DND-41 (cell line): Measurements from ENCODE around the gene SLC5A12.

Source experiments
- ATAC-seq: fragments of 200-7000 bp; cut with Tn5 transposase; 3 replicates; pipeline ENCODE4 v1.9.1; 2021; ENCODE audit warnings: low read depth; ENCODE audit not compliant: insufficient read depth
- DNase-seq: peaks from one replicate; pipeline ENCODE4 v3.0.0-alpha.2; 2020
- H2AFZ ChIP-seq: 2 replicates; pipeline ENCODE4 v1.6.0; 2012; ENCODE audit warnings: low read depth, low read length
- H3K27ac ChIP-seq: 2 replicates; pipeline ENCODE4 v1.5.1; 2012; ENCODE audit warnings: low read length, inconsistent platforms
- H3K27me3 ChIP-seq: fragments of 200-600 bp; sonication (generic); 2 replicates; pipeline ENCODE4 v1.6.0; 2012; ENCODE audit warnings: low read length, mild to moderate bottlenecking, inconsistent platforms; ENCODE audit not compliant: insufficient read depth, poor library complexity
- H3K36me3 ChIP-seq: 2 replicates; pipeline ENCODE4 v1.5.1; 2012; ENCODE audit warnings: low read length, inconsistent platforms; ENCODE audit not compliant: insufficient read depth
- H3K4me1 ChIP-seq: 2 replicates; pipeline ENCODE4 v1.5.1; 2012; ENCODE audit warnings: mild to moderate bottlenecking, low read length; ENCODE audit not compliant: insufficient read depth
- H3K4me2 ChIP-seq: 2 replicates; pipeline ENCODE4 v1.6.0; 2012; ENCODE audit warnings: mild to moderate bottlenecking, moderate library complexity, low read length, inconsistent platforms; ENCODE audit not compliant: insufficient read depth
- H3K4me3 ChIP-seq, 2 experiments: fragments of 200-600 bp in 1 of 2; shearing (Covaris generic) in 1 of 2; 2 replicates each; pipeline ENCODE4 v1.5.1; 2012 to 2016; ENCODE audit warnings: inconsistent platforms in 2 of 2, low read length in 2 of 2, mild to moderate bottlenecking in 2 of 2, low read depth in 1 of 2, moderate library complexity in 1 of 2
- H3K79me2 ChIP-seq: 2 replicates; pipeline ENCODE4 v1.6.0; 2012; ENCODE audit warnings: low read length, inconsistent platforms; ENCODE audit not compliant: insufficient read depth
- H3K9ac ChIP-seq: 2 replicates; pipeline ENCODE4 v1.6.0; 2012; ENCODE audit warnings: low read depth, mild to moderate bottlenecking, inconsistent platforms, low read length, moderate library complexity
- H3K9me3 ChIP-seq: 2 replicates; pipeline ENCODE4 v1.5.1; 2012; ENCODE audit warnings: low read length, moderate library complexity, mild to moderate bottlenecking, inconsistent platforms; ENCODE audit not compliant: insufficient read depth, severe bottlenecking
- H4K20me1 ChIP-seq: 2 replicates; pipeline ENCODE4 v1.6.0; 2012; ENCODE audit warnings: low read length; ENCODE audit not compliant: insufficient read depth
- EZH2 ChIP-seq: IDR thresholded peaks from 3 replicates; pipeline ENCODE4 v1.6.1; 2012; ENCODE audit warnings: borderline replicate concordance, low read depth, mild to moderate bottlenecking, moderate library complexity, low read length, inconsistent platforms; ENCODE audit not compliant: severe bottlenecking
- TF ChIP-seq, protein P1 (sequence below): IDR thresholded peaks from 2 replicates; pipeline ENCODE4 v1.5.1; 2012; ENCODE audit warnings: borderline replicate concordance, low read length, moderate library complexity, mild to moderate bottlenecking; ENCODE audit not compliant: poor library complexity, severe bottlenecking; ENCODE audit errors: extremely low read depth

SLC5A12 gene

DNA sequence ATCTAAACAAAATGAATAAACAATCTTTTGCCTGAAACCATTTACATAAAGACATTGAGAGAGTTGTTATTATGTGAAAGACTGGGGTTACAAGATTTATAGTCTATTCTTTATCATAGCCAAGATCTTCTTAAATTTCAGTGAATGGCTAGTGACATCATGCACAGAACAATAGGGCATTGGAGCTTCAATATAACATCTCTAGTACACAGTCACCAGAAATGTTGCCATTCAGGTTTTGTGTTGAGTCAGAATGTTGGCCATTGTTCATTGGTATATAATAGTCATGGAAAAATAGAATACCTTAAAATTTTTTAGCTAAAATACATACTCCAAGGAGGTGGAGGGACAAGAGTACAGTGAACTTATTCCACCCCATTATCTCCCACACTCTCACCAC is 44.3 kb downstream of the SLC5A12 start:
- Histone ChIP-seq H3K4me3 (no peak overlapping the region), H3K4me2 (no peak overlapping the region), H3K79me2 (no peaks in the 10 kb centered on the region), H3K27me3 (no peaks in the 10 kb centered on the region), H3K9me3 (no peaks in the 10 kb centered on the region), H3K36me3 (no peaks in the 10 kb centered on the region), H4K20me1 (no peaks in the 10 kb centered on the region), H3K9ac (no peak overlapping the region), H3K4me1 (no peaks in the 10 kb centered on the region), H3K27ac (no peak overlapping the region), H2AFZ (no peak overlapping the region)
- ATAC-seq (no peak), DNase-seq (no peak)
- TF ChIP-seq, protein P1, sequence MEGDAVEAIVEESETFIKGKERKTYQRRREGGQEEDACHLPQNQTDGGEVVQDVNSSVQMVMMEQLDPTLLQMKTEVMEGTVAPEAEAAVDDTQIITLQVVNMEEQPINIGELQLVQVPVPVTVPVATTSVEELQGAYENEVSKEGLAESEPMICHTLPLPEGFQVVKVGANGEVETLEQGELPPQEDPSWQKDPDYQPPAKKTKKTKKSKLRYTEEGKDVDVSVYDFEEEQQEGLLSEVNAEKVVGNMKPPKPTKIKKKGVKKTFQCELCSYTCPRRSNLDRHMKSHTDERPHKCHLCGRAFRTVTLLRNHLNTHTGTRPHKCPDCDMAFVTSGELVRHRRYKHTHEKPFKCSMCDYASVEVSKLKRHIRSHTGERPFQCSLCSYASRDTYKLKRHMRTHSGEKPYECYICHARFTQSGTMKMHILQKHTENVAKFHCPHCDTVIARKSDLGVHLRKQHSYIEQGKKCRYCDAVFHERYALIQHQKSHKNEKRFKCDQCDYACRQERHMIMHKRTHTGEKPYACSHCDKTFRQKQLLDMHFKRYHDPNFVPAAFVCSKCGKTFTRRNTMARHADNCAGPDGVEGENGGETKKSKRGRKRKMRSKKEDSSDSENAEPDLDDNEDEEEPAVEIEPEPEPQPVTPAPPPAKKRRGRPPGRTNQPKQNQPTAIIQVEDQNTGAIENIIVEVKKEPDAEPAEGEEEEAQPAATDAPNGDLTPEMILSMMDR, result no peak
- TF ChIP-seq EZH2, result no peak

DNA sequence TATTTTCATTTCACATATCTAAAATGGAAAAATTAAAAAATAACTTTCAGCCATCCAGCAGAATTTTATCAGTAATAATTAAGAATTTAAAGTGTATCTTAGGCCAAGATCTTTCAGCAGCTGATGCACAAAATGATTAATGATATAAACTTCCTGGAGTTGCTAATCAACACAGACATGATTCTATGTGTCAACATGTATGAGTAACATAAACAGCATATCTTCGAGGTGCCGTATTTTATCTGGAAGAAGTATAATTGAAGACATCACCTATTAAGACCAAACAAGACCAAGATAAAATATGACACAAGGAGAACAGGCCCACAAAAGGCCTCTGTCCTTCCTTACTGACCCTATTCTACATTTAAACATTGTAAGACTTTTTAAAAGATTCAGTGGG is 45.2 kb downstream of the SLC5A12 start:
- Histone ChIP-seq H3K79me2 (no peaks in the 10 kb centered on the region), H3K36me3 (no peaks in the 10 kb centered on the region), H3K4me3 (no peak overlapping the region), H3K9me3 (no peaks in the 10 kb centered on the region), H3K27me3 (no peaks in the 10 kb centered on the region), H3K4me1 (no peaks in the 10 kb centered on the region), H3K9ac (no peak overlapping the region), H3K4me2 (no peak overlapping the region), H4K20me1 (no peaks in the 10 kb centered on the region), H3K27ac (no peak overlapping the region), H2AFZ (no peak overlapping the region)
- TF ChIP-seq, protein P1, result no peak
- no peak for TF ChIP-seq EZH2
- DNase-seq, result no peak
- no peak for ATAC-seq

DNA sequence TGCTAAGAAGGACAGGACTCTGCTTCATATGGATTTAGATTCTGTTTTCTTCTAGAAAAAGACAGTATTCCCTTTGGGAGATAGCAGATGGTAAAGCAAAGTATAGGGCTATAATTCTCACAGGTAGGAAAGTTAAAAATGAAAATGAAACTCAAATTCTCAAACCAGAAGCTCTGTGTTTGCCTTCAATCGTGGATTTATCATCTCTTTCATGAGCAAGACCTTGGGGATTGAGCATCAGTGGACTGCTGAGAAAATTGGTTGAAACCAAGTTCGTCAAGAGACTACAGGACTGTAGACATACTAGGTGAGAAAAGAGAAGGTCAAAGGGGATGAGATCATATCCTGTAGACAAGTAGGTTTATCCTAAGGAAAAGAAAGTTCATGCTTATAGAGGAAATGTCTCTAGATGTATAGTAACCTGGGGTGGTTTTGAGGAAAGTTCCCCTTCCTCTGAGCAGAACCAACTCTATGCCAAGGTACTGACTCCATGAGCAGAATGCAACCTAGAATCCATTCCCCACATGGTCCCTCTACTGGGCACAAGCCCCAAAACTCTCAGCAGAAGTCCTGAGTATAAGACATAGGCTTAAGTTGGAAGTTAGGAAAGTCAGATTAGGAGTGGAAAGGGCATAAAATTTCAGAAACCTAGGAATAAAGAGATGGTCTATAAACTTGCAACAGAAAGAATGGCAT is 46.5 kb downstream of the SLC5A12 start:
- Histone ChIP-seq H4K20me1 (no peaks in the 10 kb centered on the region), H3K4me2 (no peak overlapping the region), H3K79me2 (no peaks in the 10 kb centered on the region), H2AFZ (no peak overlapping the region), H3K9ac (no peak overlapping the region), H3K9me3 (no peaks in the 10 kb centered on the region), H3K27ac (no peak overlapping the region), H3K27me3 (no peaks in the 10 kb centered on the region), H3K4me3 (no peak overlapping the region), H3K36me3 (no peaks in the 10 kb centered on the region), H3K4me1 (no peaks in the 10 kb centered on the region)
- ATAC-seq (no peak), DNase-seq (no peak)
- no peak for TF ChIP-seq EZH2
- TF ChIP-seq, protein P1, result no peak
